Transverse colon (tissue), 4 donors: Measurements from ENCODE around the gene PTPRA. TPM values are rescaled to one million over a fixed set of nuclear protein-coding genes. Genes with fewer than 3 reads are reported as not detected.
"Not testable (repeated sequence)": the region's sequence is repeated elsewhere in the genome, so short reads cannot be mapped to it uniquely, and the experiment has no call there.

ENCODE experiments used
- DNase-seq: peaks from one replicate; pipeline ENCODE4 v3.0.0-alpha.2; 2019
- H3K27ac ChIP-seq, 4 donors: fragments of 200-600 bp; sonication (generic); 2 replicates each; pipeline ENCODE4 v1.5.1; 2016 to 2018; ENCODE audit warnings: inconsistent platforms in 4 of 4
- H3K27me3 ChIP-seq: fragments of 200-600 bp; sonication (generic); 2 replicates; pipeline ENCODE4 v1.5.1; 2017; ENCODE audit warnings: inconsistent platforms
- H3K36me3 ChIP-seq, 4 donors: fragments of 200-600 bp; sonication (generic); 2 replicates each; pipeline ENCODE4 v1.5.1; 2017 to 2019; ENCODE audit warnings: inconsistent platforms in 4 of 4
- H3K4me1 ChIP-seq, 4 donors: fragments of 200-600 bp; sonication (generic); 2 replicates each; pipeline ENCODE4 v1.5.1; 2017 to 2020; ENCODE audit warnings: inconsistent platforms in 4 of 4
- H3K4me3 ChIP-seq, 4 donors: fragments of 200-600 bp; sonication (generic); 1 replicate in 1 of 4; 2 replicates in 3 of 4; pipeline versions ENCODE4 v1.5.1 to v1.6.1; 2017 to 2019; ENCODE audit warnings: inconsistent platforms in 4 of 4
- H3K9me3 ChIP-seq, 2 donors: fragments of 200-600 bp; sonication (generic); 2 replicates each; pipeline ENCODE4 v1.5.1; 2017 to 2019; ENCODE audit warnings: inconsistent platforms in 2 of 2
- EP300 ChIP-seq: sonication (generic); formaldehyde crosslinking; IDR thresholded peaks from one replicate; pipeline ENCODE4 v1.6.1; 2017; ENCODE audit warnings: antibody characterized with exemption, low read depth
- POLR2A ChIP-seq: fragments of 450-650 bp; IDR thresholded peaks from one replicate; pipeline ENCODE4 v1.6.1; 2016; ENCODE audit warnings: antibody characterized with exemption, mild to moderate bottlenecking, moderate library complexity
- POLR2AphosphoS5 ChIP-seq, 3 donors: sonication (generic); formaldehyde crosslinking; IDR thresholded peaks; one replicate each; pipeline ENCODE4 v1.6.1; 2016; ENCODE audit warnings: antibody characterized with exemption in 3 of 3
- WGBS, 2 donors: methylation state at CpG; one replicate each; pipeline ENCODE4 v1.1.5; 2018; ENCODE audit warnings: low coverage in 1 of 2; 5-methylcytosine and 5-hydroxymethylcytosine counted together
- in situ Hi-C, 4 donors: fragments of 200-750 bp; cut with MboI; loops; one replicate each; pipeline versions ENCODE4 v1.15.0 to v1.15.1; 2017; ENCODE audit warnings: low sequenced_read_pairs in 3 of 4, low pct_ligation_motif_present in 1 of 4, low pct_unique_long_range_greater_than_20kb in 1 of 4
- intact Hi-C: fragments of 100-400 bp; cut with DNase I; formaldehyde crosslinking; loops from one replicate; pipeline ENCODE4 v1.15.1; 2023; ENCODE audit warnings: low total_unique reads
- total RNA-seq, 4 donors: library from RNA; depleted of rRNA; stranded (reverse); fragments of >200 nt; gene quantifications; one replicate each; pipeline ENCODE4 v1.1.0, GENCODE V29; 2016
- TF ChIP-seq, protein P1 (sequence below), 5 experiments: fragments of 200-600 bp in 3 of 5; fragments of 450-650 bp in 2 of 5; sonication (generic) in 3 of 5; IDR thresholded peaks; 1 replicate in 2 of 5; 2 replicates in 3 of 5; pipeline ENCODE4 v1.5.1; 2016 to 2017; ENCODE audit warnings: antibody characterized with exemption in 5 of 5, inconsistent platforms in 3 of 5, mild to moderate bottlenecking in 2 of 5, moderate library complexity in 1 of 5

The PTPRA gene
- total RNA-seq, 4 donors from 2014 or later, result 32.2 to 55.8 (median 45.8) TPM

GRCh38 chr20:3013771-3014170 lies 140.5 kb downstream of the PTPRA start:
- no peak overlapping the region for H3K4me3 ChIP-seq
- no peaks in the 10 kb centered on the region for H3K27me3 ChIP-seq
- TF ChIP-seq POLR2A (no peak), POLR2AphosphoS5 (IDR thresholded peaks at IDR 0.05) (no peak), EP300 (no peak)
- TF ChIP-seq, protein P1, sequence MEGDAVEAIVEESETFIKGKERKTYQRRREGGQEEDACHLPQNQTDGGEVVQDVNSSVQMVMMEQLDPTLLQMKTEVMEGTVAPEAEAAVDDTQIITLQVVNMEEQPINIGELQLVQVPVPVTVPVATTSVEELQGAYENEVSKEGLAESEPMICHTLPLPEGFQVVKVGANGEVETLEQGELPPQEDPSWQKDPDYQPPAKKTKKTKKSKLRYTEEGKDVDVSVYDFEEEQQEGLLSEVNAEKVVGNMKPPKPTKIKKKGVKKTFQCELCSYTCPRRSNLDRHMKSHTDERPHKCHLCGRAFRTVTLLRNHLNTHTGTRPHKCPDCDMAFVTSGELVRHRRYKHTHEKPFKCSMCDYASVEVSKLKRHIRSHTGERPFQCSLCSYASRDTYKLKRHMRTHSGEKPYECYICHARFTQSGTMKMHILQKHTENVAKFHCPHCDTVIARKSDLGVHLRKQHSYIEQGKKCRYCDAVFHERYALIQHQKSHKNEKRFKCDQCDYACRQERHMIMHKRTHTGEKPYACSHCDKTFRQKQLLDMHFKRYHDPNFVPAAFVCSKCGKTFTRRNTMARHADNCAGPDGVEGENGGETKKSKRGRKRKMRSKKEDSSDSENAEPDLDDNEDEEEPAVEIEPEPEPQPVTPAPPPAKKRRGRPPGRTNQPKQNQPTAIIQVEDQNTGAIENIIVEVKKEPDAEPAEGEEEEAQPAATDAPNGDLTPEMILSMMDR (IDR thresholded peaks at IDR 0.05), result no peak
- no peak overlapping the region for H3K27ac ChIP-seq
- intact Hi-C loops (no loop called here), in situ Hi-C loops (no loop called here)
- H3K36me3 ChIP-seq, result peaks cover 0 to 15% (median 7%) of the 10 kb centered on the region in 4 donors
- H3K4me1 ChIP-seq, result no peaks in the 10 kb centered on the region
- H3K9me3 ChIP-seq, result no peaks in the 10 kb centered on the region
- DNase-seq, result no peak
- 95 to 100% methylated on average over 3 to 5 of the region's 5 CpGs for WGBS, 2 donors

- TF ChIP-seq POLR2A (no peak), POLR2AphosphoS5 (IDR thresholded peaks at IDR 0.05) (no peak), EP300 (no peak)
- TF ChIP-seq, protein P1 (IDR thresholded peaks at IDR 0.05), result no peak
- H3K4me1 ChIP-seq, result no peaks in the 10 kb centered on the region
- no peak for DNase-seq
- no peak overlapping the region for H3K27ac ChIP-seq
- intact Hi-C loops (no loop called here), in situ Hi-C loops (no loop called here)
- H3K36me3 ChIP-seq, result peaks cover 0 to 15% (median 7%) of the 10 kb centered on the region in 4 donors
- H3K9me3 ChIP-seq, result no peaks in the 10 kb centered on the region
- WGBS, 2 donors, result 83 to 96% methylated on average over 1 to 7 of the region's 7 CpGs
- no peaks in the 10 kb centered on the region for H3K27me3 ChIP-seq
- no peak overlapping the region for H3K4me3 ChIP-seq
These were observed 140.9 kb downstream of the PTPRA start for GRCh38 chr20:3014179-3014578.

- Histone ChIP-seq H3K27ac (no peak overlapping the region), H3K36me3 (peaks cover 0 to 15% (median 7%) of the 10 kb centered on the region in 4 donors), H3K27me3 (no peaks in the 10 kb centered on the region), H3K9me3 (no peaks in the 10 kb centered on the region), H3K4me1 (no peaks in the 10 kb centered on the region), H3K4me3 (no peak overlapping the region)
- intact Hi-C loops (no loop called here), in situ Hi-C loops (no loop called here)
- TF ChIP-seq POLR2AphosphoS5 (IDR thresholded peaks at IDR 0.05) (no peak), POLR2A (no peak), EP300 (no peak)
- no peak for DNase-seq
- 88 to 96% methylated on average over 3 of the region's 3 CpGs for WGBS, 2 donors
These were observed 141.4 kb downstream of the PTPRA start for GRCh38 chr20:3014662-3015061.

GRCh38 chr20:3015302-3015701 lies 142.0 kb downstream of the PTPRA start:
- DNase-seq, in situ Hi-C loops, H3K4me1 ChIP-seq, H3K9me3 ChIP-seq, H3K4me3 ChIP-seq, H3K27ac ChIP-seq, H3K27me3 ChIP-seq, intact Hi-C loops: not testable (repeated sequence)
- 91% methylated on average over 5 of the region's 5 CpGs; no CpG with 5 or more reads in 1 of the 2 donors for WGBS, 2 donors
- peaks cover 0 to 15% (median 7%) of the 10 kb centered on the region in 4 donors for H3K36me3 ChIP-seq

DNA sequence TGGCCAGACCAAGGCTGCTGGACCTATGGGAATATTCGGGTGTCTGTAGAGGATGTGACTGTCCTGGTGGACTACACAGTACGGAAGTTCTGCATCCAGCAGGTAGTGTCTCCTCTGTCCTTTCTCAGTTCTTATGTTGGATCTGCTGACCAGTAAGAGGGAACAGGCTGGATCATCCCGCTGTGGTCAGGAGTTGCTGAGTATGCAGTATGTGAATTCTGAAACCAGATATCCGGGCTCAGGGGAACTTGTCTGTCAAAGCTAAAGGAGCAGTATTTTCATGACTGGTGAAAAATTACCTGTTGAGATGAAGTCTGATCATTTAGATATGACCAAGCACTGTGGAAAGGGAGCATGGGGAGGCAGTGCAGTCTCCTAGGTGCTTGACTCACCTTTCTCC lies 148.0 kb downstream of the PTPRA start:
- TF ChIP-seq POLR2A (no peak), EP300 (no peak), POLR2AphosphoS5 (IDR thresholded peaks at IDR 0.05) (no peak)
- TF ChIP-seq, protein P1 (IDR thresholded peaks at IDR 0.05), result no peak
- Histone ChIP-seq H3K4me3 (no peak overlapping the region), H3K9me3 (no peaks in the 10 kb centered on the region), H3K27ac (no peak overlapping the region), H3K4me1 (no peaks in the 10 kb centered on the region), H3K36me3 (peaks cover 0 to 35% (median 11%) of the 10 kb centered on the region in 4 donors), H3K27me3 (no peaks in the 10 kb centered on the region)
- DNase-seq, result no peak
- in situ Hi-C loops, result no loop called here
- WGBS, 2 donors, result 90% methylated on average over 4 of the region's 4 CpGs; no CpG with 5 or more reads in 1 of the 2 donors
- intact Hi-C loops, result no loop called here
